ENCODE measurements around the gene PZP. TPM values are rescaled to one million over a fixed set of nuclear protein-coding genes. Genes with fewer than 3 reads are reported as not detected.

The PZP gene
- total and polyA plus RNA-seq, 2 of the 13 experiments (the other 11 are each of a cell fraction or from before 2014, with no cell fraction given) = 0.07 to 0.89 TPM

DNA sequence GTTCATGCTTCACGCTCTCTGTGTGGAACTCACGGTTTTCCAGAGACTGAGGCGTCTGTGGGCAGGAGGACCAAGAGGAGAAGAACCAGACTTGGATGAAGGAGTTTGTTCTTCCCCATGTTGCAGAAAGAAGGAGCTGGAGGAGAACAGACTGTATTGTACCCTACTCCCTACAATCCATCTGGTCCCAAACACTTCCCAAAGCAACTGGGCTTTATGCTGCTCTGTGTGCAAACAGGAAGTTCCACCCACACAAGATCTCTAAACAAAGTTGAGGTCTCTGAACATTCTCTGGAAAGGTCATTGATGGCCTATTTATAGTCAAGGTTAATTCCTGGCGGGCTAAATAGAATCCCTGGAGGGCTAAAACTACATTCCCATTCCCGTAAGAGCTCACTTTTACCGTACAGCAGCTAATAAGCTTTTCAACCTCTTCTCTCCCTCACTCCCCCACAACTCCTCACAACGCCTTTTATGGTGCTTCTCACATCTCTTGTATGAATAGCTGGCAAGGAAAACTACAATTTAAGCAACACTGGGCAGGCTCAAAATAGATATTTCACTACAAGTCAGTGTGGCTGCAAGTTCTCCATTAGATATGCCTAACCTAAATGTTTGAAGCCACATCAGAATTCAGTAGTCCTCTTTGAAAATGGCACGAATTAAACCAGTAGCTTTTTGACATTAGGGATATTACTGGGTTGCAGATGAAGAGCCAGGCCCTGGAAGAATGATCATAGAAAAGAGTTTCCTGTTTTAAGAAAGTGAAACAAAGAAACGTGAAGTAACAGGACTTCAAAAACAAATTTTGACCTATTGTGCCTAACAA, 92.2 kb downstream of the PZP start, which contains the start of gene A2M (continued):
- 0 out of 2 replicates have a peak, but pooled peaks have one; percentile 24 for TF ChIP-seq ZNF629 (CRISPR knock-in tag; conservative IDR thresholded peaks at IDR 0.05)
- TF ChIP-seq, protein P1, sequence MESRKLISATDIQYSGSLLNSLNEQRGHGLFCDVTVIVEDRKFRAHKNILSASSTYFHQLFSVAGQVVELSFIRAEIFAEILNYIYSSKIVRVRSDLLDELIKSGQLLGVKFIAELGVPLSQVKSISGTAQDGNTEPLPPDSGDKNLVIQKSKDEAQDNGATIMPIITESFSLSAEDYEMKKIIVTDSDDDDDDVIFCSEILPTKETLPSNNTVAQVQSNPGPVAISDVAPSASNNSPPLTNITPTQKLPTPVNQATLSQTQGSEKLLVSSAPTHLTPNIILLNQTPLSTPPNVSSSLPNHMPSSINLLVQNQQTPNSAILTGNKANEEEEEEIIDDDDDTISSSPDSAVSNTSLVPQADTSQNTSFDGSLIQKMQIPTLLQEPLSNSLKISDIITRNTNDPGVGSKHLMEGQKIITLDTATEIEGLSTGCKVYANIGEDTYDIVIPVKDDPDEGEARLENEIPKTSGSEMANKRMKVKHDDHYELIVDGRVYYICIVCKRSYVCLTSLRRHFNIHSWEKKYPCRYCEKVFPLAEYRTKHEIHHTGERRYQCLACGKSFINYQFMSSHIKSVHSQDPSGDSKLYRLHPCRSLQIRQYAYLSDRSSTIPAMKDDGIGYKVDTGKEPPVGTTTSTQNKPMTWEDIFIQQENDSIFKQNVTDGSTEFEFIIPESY (CRISPR knock-in tag; IDR thresholded peaks at IDR 0.05) = peak; percentile 39
- TF ChIP-seq, protein P2, sequence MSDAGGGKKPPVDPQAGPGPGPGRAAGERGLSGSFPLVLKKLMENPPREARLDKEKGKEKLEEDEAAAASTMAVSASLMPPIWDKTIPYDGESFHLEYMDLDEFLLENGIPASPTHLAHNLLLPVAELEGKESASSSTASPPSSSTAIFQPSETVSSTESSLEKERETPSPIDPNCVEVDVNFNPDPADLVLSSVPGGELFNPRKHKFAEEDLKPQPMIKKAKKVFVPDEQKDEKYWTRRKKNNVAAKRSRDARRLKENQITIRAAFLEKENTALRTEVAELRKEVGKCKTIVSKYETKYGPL (CRISPR knock-in tag; IDR thresholded peaks at IDR 0.05) = 0 out of 2 replicates have a peak, but pooled peaks have one; percentile 17
- TF ChIP-seq GATAD1 (CRISPR knock-in tag; IDR thresholded peaks at IDR 0.05) = peak; percentile 54; the same call in 1 of the 2 replicates
- TF ChIP-seq, protein P3, sequence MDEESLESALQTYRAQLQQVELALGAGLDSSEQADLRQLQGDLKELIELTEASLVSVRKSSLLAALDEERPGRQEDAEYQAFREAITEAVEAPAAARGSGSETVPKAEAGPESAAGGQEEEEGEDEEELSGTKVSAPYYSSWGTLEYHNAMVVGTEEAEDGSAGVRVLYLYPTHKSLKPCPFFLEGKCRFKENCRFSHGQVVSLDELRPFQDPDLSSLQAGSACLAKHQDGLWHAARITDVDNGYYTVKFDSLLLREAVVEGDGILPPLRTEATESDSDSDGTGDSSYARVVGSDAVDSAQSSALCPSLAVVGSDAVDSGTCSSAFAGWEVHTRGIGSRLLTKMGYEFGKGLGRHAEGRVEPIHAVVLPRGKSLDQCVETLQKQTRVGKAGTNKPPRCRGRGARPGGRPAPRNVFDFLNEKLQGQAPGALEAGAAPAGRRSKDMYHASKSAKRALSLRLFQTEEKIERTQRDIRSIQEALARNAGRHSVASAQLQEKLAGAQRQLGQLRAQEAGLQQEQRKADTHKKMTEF (CRISPR knock-in tag; IDR thresholded peaks at IDR 0.05) = peak; percentile 97
- peak; percentile 79 for TF ChIP-seq HDAC1 (CRISPR knock-in tag; IDR thresholded peaks at IDR 0.05)
- peak; percentile 85; the same call in 1 of the 2 replicates for TF ChIP-seq RXRA (CRISPR knock-in tag; IDR thresholded peaks at IDR 0.05)
- TF ChIP-seq, protein P4, sequence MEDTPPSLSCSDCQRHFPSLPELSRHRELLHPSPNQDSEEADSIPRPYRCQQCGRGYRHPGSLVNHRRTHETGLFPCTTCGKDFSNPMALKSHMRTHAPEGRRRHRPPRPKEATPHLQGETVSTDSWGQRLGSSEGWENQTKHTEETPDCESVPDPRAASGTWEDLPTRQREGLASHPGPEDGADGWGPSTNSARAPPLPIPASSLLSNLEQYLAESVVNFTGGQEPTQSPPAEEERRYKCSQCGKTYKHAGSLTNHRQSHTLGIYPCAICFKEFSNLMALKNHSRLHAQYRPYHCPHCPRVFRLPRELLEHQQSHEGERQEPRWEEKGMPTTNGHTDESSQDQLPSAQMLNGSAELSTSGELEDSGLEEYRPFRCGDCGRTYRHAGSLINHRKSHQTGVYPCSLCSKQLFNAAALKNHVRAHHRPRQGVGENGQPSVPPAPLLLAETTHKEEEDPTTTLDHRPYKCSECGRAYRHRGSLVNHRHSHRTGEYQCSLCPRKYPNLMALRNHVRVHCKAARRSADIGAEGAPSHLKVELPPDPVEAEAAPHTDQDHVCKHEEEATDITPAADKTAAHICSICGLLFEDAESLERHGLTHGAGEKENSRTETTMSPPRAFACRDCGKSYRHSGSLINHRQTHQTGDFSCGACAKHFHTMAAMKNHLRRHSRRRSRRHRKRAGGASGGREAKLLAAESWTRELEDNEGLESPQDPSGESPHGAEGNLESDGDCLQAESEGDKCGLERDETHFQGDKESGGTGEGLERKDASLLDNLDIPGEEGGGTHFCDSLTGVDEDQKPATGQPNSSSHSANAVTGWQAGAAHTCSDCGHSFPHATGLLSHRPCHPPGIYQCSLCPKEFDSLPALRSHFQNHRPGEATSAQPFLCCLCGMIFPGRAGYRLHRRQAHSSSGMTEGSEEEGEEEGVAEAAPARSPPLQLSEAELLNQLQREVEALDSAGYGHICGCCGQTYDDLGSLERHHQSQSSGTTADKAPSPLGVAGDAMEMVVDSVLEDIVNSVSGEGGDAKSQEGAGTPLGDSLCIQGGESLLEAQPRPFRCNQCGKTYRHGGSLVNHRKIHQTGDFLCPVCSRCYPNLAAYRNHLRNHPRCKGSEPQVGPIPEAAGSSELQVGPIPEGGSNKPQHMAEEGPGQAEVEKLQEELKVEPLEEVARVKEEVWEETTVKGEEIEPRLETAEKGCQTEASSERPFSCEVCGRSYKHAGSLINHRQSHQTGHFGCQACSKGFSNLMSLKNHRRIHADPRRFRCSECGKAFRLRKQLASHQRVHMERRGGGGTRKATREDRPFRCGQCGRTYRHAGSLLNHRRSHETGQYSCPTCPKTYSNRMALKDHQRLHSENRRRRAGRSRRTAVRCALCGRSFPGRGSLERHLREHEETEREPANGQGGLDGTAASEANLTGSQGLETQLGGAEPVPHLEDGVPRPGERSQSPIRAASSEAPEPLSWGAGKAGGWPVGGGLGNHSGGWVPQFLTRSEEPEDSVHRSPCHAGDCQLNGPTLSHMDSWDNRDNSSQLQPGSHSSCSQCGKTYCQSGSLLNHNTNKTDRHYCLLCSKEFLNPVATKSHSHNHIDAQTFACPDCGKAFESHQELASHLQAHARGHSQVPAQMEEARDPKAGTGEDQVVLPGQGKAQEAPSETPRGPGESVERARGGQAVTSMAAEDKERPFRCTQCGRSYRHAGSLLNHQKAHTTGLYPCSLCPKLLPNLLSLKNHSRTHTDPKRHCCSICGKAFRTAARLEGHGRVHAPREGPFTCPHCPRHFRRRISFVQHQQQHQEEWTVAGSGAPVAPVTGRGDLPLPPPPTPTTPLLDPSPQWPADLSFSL (CRISPR knock-in tag; IDR thresholded peaks at IDR 0.05) = no peak
- TF ChIP-seq LCORL (IDR thresholded peaks at IDR 0.05) = 0 out of 2 replicates have a peak, but pooled peaks have one; percentile 7
- TF ChIP-seq LCORL (CRISPR knock-in tag; IDR thresholded peaks at IDR 0.05) = peak; percentile 45; the same call in 1 of the 2 replicates
- no peak for TF ChIP-seq REL (CRISPR knock-in tag; conservative IDR thresholded peaks at IDR 0.05)
- TF ChIP-seq ZNF335 (CRISPR knock-in tag; IDR thresholded peaks at IDR 0.05) = peak; percentile 68; the same call in 1 of the 2 replicates
- TF ChIP-seq ZNF75D (CRISPR knock-in tag; IDR thresholded peaks at IDR 0.05; ENCODE audit: borderline replicate concordance) = no peak
- peak; percentile 93 for TF ChIP-seq KLF6 (CRISPR knock-in tag; IDR thresholded peaks at IDR 0.05)
- TF ChIP-seq ZNF773 (CRISPR knock-in tag; IDR thresholded peaks at IDR 0.05; ENCODE audit: borderline replicate concordance) = no peak
- TF ChIP-seq, protein P5, sequence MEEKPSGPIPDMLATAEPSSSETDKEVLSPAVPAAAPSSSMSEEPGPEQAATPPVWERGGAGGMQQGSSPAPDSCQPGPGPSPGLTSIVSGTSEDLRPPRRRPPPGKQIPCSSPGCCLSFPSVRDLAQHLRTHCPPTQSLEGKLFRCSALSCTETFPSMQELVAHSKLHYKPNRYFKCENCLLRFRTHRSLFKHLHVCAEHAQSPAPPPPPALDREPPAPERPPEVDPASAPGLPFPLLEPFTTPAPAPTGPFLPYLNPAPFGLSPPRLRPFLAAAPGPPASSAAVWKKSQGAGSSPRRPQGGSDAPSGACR (CRISPR knock-in tag; IDR thresholded peaks at IDR 0.05) = peak; percentile 48
